DMS153 (cell line): ENCODE measurements around the gene UNKL.

Experiments used
- DNase-seq: peaks from one replicate; lab custom pipeline; 2025; lab: John Stamatoyannopoulos, UW

UNKL gene

GRCh38 chr16:1401061-1401757 lies 13.3 kb downstream of the UNKL start:
- no peak for DNase-seq

- DNase-seq, result no peak
Observed at GRCh38 chr16:1398826-1399581, 15.5 kb downstream of the UNKL start.

- DNase-seq, result no peak
Observed at GRCh38 chr16:1398351-1398750, 16.2 kb downstream of the UNKL start.

- no peak for DNase-seq
Observed at GRCh38 chr16:1397779-1398178, 16.7 kb downstream of the UNKL start.

GRCh38 chr16:1395444-1396031 lies 19.0 kb downstream of the UNKL start:
- no peak for DNase-seq

GRCh38 chr16:1394367-1394951 lies 20.0 kb downstream of the UNKL start:
- no peak for DNase-seq

- DNase-seq, result no peak
Observed at GRCh38 chr16:1393613-1394176, 20.8 kb downstream of the UNKL start.

- DNase-seq, result no peak
Observed at GRCh38 chr16:1392826-1393225, 21.7 kb downstream of the UNKL start.

- DNase-seq, result no peak
Observed at GRCh38 chr16:1390239-1390779, 24.2 kb downstream of the UNKL start.

- DNase-seq, result no peak
Observed at GRCh38 chr16:1389762-1390161, 24.7 kb downstream of the UNKL start.

- no peak for DNase-seq
Observed at GRCh38 chr16:1387331-1387730, 27.2 kb downstream of the UNKL start.

GRCh38 chr16:1385232-1385631 lies 29.3 kb downstream of the UNKL start:
- DNase-seq, result no peak

GRCh38 chr16:1383556-1383955 lies 30.9 kb downstream of the UNKL start:
- DNase-seq, result no peak

GRCh38 chr16:1381612-1382406 lies 32.7 kb downstream of the UNKL start:
- no peak for DNase-seq

- DNase-seq, result no peak
Observed at GRCh38 chr16:1380195-1380594, 34.3 kb downstream of the UNKL start.

GRCh38 chr16:1379304-1380076 lies 35.0 kb downstream of the UNKL start:
- peak; percentile 53 for DNase-seq

- DNase-seq, result no peak
Observed at GRCh38 chr16:1378804-1379303, 35.6 kb downstream of the UNKL start.

- DNase-seq, result no peak
Observed at GRCh38 chr16:1378087-1378803, 36.3 kb downstream of the UNKL start.

GRCh38 chr16:1377406-1378010 lies 37.0 kb downstream of the UNKL start:
- DNase-seq, result no peak
